Upper lobe of right lung (tissue), 1 donor: ENCODE measurements around the gene EIPR1. TPM values are rescaled to one million over a fixed set of nuclear protein-coding genes. Genes with fewer than 3 reads are reported as not detected.

Experiments used
- ATAC-seq: fragments of 200-7000 bp; cut with Tn5 transposase; one replicate; pipeline ENCODE4 v1.9.1; 2020; ENCODE audit warnings: mild to moderate bottlenecking, moderate library complexity
- DNase-seq: peaks from one replicate; pipeline ENCODE4 v3.0.0-alpha.2; 2020
- H3K27ac ChIP-seq: fragments of 200-600 bp; one replicate; pipeline ENCODE4 v1.8.0; 2022
- H3K27me3 ChIP-seq: fragments of 200-600 bp; one replicate; pipeline ENCODE4 v1.8.0; 2022; ENCODE audit warnings: mild to moderate bottlenecking
- H3K36me3 ChIP-seq: fragments of 200-600 bp; one replicate; pipeline ENCODE4 v1.8.0; 2022
- H3K4me1 ChIP-seq: fragments of 200-600 bp; one replicate; pipeline ENCODE4 v1.8.0; 2022
- H3K4me3 ChIP-seq: fragments of 200-600 bp; one replicate; pipeline ENCODE4 v1.8.0; 2022; ENCODE audit warnings: mild to moderate bottlenecking
- H3K9me3 ChIP-seq: fragments of 200-600 bp; one replicate; pipeline ENCODE4 v1.8.0; 2022
- intact Hi-C: fragments of 100-400 bp; cut with DNase I; formaldehyde crosslinking; loops from one replicate; pipeline ENCODE4 v1.11.0; 2022
- total RNA-seq: library from RNA; stranded (reverse); fragmentation: NEBNext Ultra II Directional; extraction: Animal tissue kit (Norgen Biotek cat#: 25700); gene quantifications from one replicate; pipeline ENCODE4 v1.2.1, GENCODE V29; 2021
- TF ChIP-seq, protein P1 (sequence below): fragments of 200-600 bp; IDR thresholded peaks from one replicate; pipeline ENCODE4 v1.8.0; 2022; ENCODE audit warnings: antibody characterized with exemption
- donor health status: DM: no; HTN: yes; CAD: no; lungs with severe emphysema.

The EIPR1 gene
- total RNA-seq, 1 donor from 2014 or later, result 16.6 TPM

DNA sequence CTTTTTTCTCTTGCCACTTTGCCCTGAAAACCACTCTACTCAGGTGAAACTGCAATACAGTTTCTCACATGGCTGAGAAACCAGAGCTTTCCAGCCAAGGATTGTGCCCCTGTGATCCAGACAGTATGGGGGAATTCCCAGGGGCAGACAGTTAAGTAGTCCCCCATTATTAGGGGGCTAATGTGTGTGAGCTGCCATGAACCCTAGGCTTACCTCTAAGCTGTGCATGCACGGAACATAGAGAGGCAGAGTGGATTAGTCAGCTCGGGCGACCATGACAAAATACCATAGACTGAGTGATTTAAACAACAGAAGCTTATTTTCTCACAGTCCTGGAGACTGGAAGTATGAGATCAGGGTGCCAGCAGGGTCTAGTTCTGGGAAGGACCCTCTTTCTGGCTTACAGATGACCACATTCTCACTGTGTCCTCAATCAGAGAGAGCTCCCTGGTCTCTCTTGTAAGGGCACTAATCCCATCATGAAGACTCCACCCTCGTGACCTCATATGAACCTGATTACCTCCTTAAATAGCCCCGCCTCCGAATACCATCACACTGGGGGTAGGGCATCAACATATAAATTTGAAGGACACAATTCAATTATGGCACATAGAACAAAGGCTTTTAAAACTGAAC lies 215.1 kb downstream of the EIPR1 start:
- intact Hi-C loops, result no loop called here
- H3K4me3 ChIP-seq, result no peak overlapping the region
- H3K4me1 ChIP-seq, result no peaks in the 10 kb centered on the region
- no peaks in the 10 kb centered on the region for H3K27me3 ChIP-seq
- H3K27ac ChIP-seq, result no peak overlapping the region
- H3K36me3 ChIP-seq, result no peaks in the 10 kb centered on the region
- no peak for ATAC-seq
- peaks cover 14% of the 10 kb centered on the region for H3K9me3 ChIP-seq
- DNase-seq, result peak; percentile 1
- TF ChIP-seq, protein P1, sequence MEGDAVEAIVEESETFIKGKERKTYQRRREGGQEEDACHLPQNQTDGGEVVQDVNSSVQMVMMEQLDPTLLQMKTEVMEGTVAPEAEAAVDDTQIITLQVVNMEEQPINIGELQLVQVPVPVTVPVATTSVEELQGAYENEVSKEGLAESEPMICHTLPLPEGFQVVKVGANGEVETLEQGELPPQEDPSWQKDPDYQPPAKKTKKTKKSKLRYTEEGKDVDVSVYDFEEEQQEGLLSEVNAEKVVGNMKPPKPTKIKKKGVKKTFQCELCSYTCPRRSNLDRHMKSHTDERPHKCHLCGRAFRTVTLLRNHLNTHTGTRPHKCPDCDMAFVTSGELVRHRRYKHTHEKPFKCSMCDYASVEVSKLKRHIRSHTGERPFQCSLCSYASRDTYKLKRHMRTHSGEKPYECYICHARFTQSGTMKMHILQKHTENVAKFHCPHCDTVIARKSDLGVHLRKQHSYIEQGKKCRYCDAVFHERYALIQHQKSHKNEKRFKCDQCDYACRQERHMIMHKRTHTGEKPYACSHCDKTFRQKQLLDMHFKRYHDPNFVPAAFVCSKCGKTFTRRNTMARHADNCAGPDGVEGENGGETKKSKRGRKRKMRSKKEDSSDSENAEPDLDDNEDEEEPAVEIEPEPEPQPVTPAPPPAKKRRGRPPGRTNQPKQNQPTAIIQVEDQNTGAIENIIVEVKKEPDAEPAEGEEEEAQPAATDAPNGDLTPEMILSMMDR, result no peak

DNA sequence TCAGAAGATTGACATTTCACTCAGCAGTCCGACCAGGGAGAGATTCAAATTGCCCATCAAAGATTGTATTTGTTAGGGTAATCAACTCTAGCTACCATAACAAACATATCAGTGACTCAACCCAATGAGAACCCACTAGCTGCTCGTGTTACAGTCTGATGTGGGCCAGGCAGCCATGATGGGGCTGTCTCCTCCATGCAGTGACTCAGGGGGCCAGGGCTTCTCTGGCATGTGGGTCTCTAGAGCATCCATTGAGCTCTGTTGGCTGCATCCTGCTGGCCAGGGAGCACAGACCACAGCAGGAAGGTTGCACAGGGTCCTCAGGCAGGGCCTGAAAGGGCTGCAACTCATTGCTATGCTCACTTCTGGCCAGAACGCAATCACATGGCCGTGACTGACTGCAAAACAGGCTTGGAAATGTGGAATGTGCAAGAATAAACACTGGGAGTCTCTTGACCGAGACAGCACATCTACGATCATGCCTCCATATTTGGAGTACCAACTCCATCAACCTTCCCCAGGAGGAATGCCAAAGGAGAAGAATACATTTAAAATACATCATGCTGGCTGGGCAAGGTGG lies 216.8 kb downstream of the EIPR1 start:
- no peaks in the 10 kb centered on the region for H3K27me3 ChIP-seq
- H3K9me3 ChIP-seq, result peaks cover 14% of the 10 kb centered on the region
- no peak overlapping the region for H3K27ac ChIP-seq
- intact Hi-C loops, result no loop called here
- no peak overlapping the region for H3K4me3 ChIP-seq
- TF ChIP-seq, protein P1, result no peak
- no peaks in the 10 kb centered on the region for H3K36me3 ChIP-seq
- ATAC-seq (no peak), DNase-seq (peak; percentile 31)
- H3K4me1 ChIP-seq, result no peaks in the 10 kb centered on the region

DNA sequence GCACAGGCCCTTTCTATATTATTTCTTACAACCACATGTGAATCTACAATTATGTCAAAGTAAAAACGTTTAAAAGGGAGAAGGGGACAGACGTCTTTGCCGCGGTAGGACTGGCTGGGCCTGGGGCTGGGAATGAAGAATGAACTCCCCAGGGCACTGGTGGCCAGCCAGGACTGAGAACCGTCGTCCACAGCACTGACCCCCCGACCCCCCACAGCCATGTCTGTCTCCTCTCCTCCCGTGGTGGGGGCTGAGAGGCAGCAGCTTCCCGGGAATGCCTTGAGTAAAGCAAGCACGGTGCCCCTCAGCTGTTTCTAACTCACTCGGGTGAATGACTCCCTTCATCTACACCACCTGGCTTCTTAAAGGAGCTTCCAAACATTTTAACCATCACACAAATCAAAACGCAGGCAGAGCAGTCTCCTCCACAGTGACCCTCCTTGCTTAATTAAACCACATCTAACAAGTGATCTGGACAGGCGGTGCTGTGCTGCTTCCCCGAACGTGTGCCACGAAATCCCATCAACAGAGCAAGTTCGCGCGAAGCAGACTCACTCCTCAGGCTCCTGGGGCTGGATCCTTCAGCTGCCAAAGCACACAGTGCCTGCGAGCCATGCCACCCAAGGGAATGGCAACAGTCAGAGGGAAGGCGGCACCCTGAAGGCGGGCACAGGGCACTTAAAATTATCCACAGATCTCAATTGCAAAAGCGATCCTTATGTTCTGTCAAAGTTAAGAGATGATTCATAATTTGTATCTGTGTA lies 217.7 kb downstream of the EIPR1 start:
- Histone ChIP-seq H3K4me3 (no peak overlapping the region), H3K9me3 (peaks cover 14% of the 10 kb centered on the region), H3K27me3 (no peaks in the 10 kb centered on the region), H3K4me1 (no peaks in the 10 kb centered on the region), H3K36me3 (no peaks in the 10 kb centered on the region), H3K27ac (no peak overlapping the region)
- TF ChIP-seq, protein P1, result no peak
- intact Hi-C loops, result no loop called here
- peak; percentile 40 for DNase-seq
- ATAC-seq, result no peak

DNA sequence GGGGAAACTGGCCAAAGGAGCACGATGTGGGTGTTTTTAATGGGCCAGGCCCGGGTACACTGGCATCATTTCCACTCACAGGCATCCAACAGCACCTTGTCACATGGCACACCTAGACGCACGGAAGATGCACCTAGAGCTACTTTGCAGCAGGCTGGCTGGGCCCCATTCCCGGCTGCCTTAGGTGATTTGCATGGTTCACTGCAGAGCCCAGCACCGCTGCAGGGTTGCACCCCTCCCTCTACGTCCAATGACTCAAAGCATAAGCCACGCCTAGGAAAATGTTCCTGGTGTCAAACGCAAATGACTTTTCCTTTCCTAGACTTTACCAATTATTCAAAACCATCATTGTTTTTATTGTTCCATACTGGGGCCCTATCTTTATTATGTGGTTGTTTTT lies 222.9 kb downstream of the EIPR1 start:
- no peaks in the 10 kb centered on the region for H3K9me3 ChIP-seq
- TF ChIP-seq, protein P1, result no peak
- no peaks in the 10 kb centered on the region for H3K36me3 ChIP-seq
- H3K4me1 ChIP-seq, result no peaks in the 10 kb centered on the region
- H3K27me3 ChIP-seq, result no peaks in the 10 kb centered on the region
- no peak overlapping the region for H3K4me3 ChIP-seq
- DNase-seq (no peak), ATAC-seq (no peak)
- H3K27ac ChIP-seq, result no peak overlapping the region
- intact Hi-C loops, result no loop called here

DNA sequence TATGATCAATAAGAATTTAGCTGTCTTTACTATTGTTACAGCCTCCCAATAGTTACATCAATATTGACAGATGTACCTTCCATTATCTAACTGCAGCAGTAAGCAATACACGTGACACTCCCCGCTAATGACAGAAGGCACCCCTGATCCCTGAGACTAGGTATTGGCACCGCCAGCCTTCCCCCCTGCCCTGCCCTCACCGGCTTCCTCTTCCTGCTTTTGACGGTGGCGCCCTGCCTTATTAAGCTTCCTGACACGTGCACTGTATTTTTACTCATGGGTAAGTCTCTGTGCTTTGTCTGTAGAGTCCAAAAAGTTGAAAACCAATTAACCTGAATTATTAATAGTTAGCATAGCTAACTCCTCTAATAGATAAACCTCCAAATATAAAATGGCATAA lies 223.5 kb downstream of the EIPR1 start:
- no peaks in the 10 kb centered on the region for H3K36me3 ChIP-seq
- no peaks in the 10 kb centered on the region for H3K27me3 ChIP-seq
- DNase-seq (no peak), ATAC-seq (peak; percentile 17)
- intact Hi-C loops, result no loop called here
- TF ChIP-seq, protein P1, result no peak
- H3K4me3 ChIP-seq, result no peak overlapping the region
- H3K9me3 ChIP-seq, result no peaks in the 10 kb centered on the region
- H3K27ac ChIP-seq, result no peak overlapping the region
- H3K4me1 ChIP-seq, result no peaks in the 10 kb centered on the region
